ENCODE measurements around the gene KDM1B.

The KDM1B gene

DNA sequence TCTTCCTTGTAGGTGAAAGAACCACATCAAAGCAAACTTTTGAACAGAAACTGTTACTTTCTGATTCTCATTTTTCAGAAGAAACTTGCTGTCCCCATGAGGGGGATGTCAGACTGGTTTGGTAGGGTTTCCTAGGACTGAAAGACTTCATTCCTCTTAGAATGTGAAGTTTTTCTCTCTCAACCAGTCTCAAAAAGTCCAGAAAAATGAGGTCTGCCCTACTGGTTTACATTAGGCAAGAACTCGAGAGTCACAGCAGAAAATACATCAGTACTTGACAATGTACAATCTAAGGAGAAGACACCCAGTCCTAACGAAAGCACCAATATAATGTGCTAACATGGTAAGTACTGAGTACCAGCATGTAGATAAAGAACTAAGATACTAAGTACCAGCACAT lies 20.1 kb upstream of the KDM1B start:
- no peak for ATAC-seq
- no peak for TF ChIP-seq CREB5 (CRISPR knock-in tag; IDR thresholded peaks at IDR 0.05; ENCODE audit: low read depth)
- no peak for TF ChIP-seq ZC3H10 (CRISPR knock-in tag; IDR thresholded peaks at IDR 0.05)
- no peak for TF ChIP-seq ISL1 (CRISPR knock-in tag; IDR thresholded peaks at IDR 0.05)
- TF ChIP-seq PATZ1 (CRISPR knock-in tag; IDR thresholded peaks at IDR 0.05; ENCODE audit: borderline replicate concordance): no peak
- TF ChIP-seq BACH2 (CRISPR knock-in tag; IDR thresholded peaks at IDR 0.05; ENCODE audit: borderline replicate concordance): no peak
- TF ChIP-seq ZFP30 (CRISPR knock-in tag; IDR thresholded peaks at IDR 0.05): no peak
- no peak for TF ChIP-seq TOX (CRISPR knock-in tag; IDR thresholded peaks at IDR 0.05; ENCODE audit: borderline replicate concordance)
- TF ChIP-seq, protein P1, sequence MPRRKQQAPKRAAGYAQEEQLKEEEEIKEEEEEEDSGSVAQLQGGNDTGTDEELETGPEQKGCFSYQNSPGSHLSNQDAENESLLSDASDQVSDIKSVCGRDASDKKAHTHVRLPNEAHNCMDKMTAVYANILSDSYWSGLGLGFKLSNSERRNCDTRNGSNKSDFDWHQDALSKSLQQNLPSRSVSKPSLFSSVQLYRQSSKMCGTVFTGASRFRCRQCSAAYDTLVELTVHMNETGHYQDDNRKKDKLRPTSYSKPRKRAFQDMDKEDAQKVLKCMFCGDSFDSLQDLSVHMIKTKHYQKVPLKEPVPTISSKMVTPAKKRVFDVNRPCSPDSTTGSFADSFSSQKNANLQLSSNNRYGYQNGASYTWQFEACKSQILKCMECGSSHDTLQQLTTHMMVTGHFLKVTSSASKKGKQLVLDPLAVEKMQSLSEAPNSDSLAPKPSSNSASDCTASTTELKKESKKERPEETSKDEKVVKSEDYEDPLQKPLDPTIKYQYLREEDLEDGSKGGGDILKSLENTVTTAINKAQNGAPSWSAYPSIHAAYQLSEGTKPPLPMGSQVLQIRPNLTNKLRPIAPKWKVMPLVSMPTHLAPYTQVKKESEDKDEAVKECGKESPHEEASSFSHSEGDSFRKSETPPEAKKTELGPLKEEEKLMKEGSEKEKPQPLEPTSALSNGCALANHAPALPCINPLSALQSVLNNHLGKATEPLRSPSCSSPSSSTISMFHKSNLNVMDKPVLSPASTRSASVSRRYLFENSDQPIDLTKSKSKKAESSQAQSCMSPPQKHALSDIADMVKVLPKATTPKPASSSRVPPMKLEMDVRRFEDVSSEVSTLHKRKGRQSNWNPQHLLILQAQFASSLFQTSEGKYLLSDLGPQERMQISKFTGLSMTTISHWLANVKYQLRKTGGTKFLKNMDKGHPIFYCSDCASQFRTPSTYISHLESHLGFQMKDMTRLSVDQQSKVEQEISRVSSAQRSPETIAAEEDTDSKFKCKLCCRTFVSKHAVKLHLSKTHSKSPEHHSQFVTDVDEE (CRISPR knock-in tag; IDR thresholded peaks at IDR 0.05): no peak
- TF ChIP-seq TCF4 (CRISPR knock-in tag; IDR thresholded peaks at IDR 0.05; ENCODE audit: borderline replicate concordance): no peak
- no peak for TF ChIP-seq POU6F1 (CRISPR knock-in tag; IDR thresholded peaks at IDR 0.05; ENCODE audit: borderline replicate concordance, low read depth)
- no peak for TF ChIP-seq ZNF70 (CRISPR knock-in tag; IDR thresholded peaks at IDR 0.05)
- TF ChIP-seq OSR1 (CRISPR knock-in tag; IDR thresholded peaks at IDR 0.05): no peak
- no peak for TF ChIP-seq ZNF565 (CRISPR knock-in tag; conservative IDR thresholded peaks at IDR 0.05; ENCODE audit: low read depth)
- TF ChIP-seq CSDC2 (CRISPR knock-in tag; IDR thresholded peaks at IDR 0.05): no peak
- TF ChIP-seq, protein P2, sequence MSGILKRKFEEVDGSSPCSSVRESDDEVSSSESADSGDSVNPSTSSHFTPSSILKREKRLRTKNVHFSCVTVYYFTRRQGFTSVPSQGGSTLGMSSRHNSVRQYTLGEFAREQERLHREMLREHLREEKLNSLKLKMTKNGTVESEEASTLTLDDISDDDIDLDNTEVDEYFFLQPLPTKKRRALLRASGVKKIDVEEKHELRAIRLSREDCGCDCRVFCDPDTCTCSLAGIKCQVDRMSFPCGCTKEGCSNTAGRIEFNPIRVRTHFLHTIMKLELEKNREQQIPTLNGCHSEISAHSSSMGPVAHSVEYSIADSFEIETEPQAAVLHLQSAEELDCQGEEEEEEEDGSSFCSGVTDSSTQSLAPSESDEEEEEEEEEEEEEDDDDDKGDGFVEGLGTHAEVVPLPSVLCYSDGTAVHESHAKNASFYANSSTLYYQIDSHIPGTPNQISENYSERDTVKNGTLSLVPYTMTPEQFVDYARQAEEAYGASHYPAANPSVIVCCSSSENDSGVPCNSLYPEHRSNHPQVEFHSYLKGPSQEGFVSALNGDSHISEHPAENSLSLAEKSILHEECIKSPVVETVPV (CRISPR knock-in tag; IDR thresholded peaks at IDR 0.05): no peak
- TF ChIP-seq GLIS3 (CRISPR knock-in tag; IDR thresholded peaks at IDR 0.05): no peak
- TF ChIP-seq PPARA (CRISPR knock-in tag; IDR thresholded peaks at IDR 0.05; ENCODE audit: borderline replicate concordance): no peak
- TF ChIP-seq ZFP3 (CRISPR knock-in tag; IDR thresholded peaks at IDR 0.05): no peak
- no peak for TF ChIP-seq ZNF8 (CRISPR knock-in tag; IDR thresholded peaks at IDR 0.05)

DNA sequence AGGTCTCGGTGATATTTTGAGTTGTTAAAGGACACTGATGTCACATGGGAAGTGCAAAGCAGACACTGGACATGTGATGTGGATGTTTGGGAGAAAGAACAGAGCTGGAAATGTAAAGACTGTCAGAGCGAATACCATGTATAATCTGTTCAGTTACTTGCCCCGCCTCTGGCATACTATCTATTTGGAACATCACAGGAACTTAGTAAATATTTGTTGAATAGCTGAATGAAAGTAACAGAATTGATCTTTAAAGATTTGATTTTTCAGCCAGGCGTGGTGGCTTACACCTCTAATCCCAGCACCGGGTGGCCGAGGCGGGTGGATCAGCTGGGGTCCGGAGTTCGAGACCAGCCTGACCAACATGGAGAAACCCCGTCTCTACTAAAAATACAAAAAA lies 19.0 kb upstream of the KDM1B start:
- TF ChIP-seq PATZ1 (CRISPR knock-in tag; IDR thresholded peaks at IDR 0.05; ENCODE audit: borderline replicate concordance): no peak
- TF ChIP-seq ZFP3 (CRISPR knock-in tag; IDR thresholded peaks at IDR 0.05): no peak
- TF ChIP-seq SNAI2 (CRISPR knock-in tag; IDR thresholded peaks at IDR 0.05): no peak
- TF ChIP-seq RARB (CRISPR knock-in tag; IDR thresholded peaks at IDR 0.05): no peak
- TF ChIP-seq ARNTL (CRISPR knock-in tag; IDR thresholded peaks at IDR 0.05; ENCODE audit: borderline replicate concordance, low read depth): no peak
- no peak for TF ChIP-seq ZC3H10 (CRISPR knock-in tag; IDR thresholded peaks at IDR 0.05)
- no peak for TF ChIP-seq ZNF565 (CRISPR knock-in tag; conservative IDR thresholded peaks at IDR 0.05; ENCODE audit: low read depth)
- no peak for ATAC-seq
